HCT116 (cell line): ENCODE results near the gene EFCAB5.

Experiments
- CEBPB ChIP-seq: IDR thresholded peaks from 2 replicates; pipeline ENCODE4 v1.6.1; 2012; ENCODE audit warnings: low read depth
- EZH2 ChIP-seq: fragments of 200-600 bp; sonication (generic); IDR thresholded peaks from 2 replicates; pipeline ENCODE4 v1.6.1; 2017; ENCODE audit warnings: antibody characterized with exemption, mixed run types
- EZH2phosphoT487 ChIP-seq: fragments of 200-600 bp; IDR thresholded peaks from 2 replicates; pipeline ENCODE4 v1.6.1; 2018; ENCODE audit warnings: antibody characterized with exemption, borderline replicate concordance
- POLR2AphosphoS5 ChIP-seq: IDR thresholded peaks from 2 replicates; pipeline ENCODE4 v1.6.1; 2011; ENCODE audit warnings: mild to moderate bottlenecking, low read depth, low read length, moderate library complexity
- RAD21 ChIP-seq: IDR thresholded peaks from 2 replicates; pipeline ENCODE4 v1.6.1; 2012; ENCODE audit warnings: low read depth, mild to moderate bottlenecking
- REST ChIP-seq: IDR thresholded peaks from 2 replicates; pipeline ENCODE4 v1.6.1; 2012; ENCODE audit warnings: low read depth
- SIN3A ChIP-seq: IDR thresholded peaks from 2 replicates; pipeline ENCODE4 v1.6.1; 2012; ENCODE audit warnings: low read depth
- TF ChIP-seq, protein P1 (sequence below), 3 experiments: fragments of 200-600 bp in 1 of 3; sonication (generic) in 1 of 3; IDR thresholded peaks in 2 of 3; conservative IDR thresholded peaks in 1 of 3; 2 replicates each; pipeline ENCODE4 v1.5.1; 2012 to 2017; ENCODE audit warnings: low read depth in 2 of 3, low read length in 2 of 3, antibody characterized with exemption in 1 of 3, borderline replicate concordance in 1 of 3, control low read depth in 1 of 3, mild to moderate bottlenecking in 1 of 3, mixed read lengths in 1 of 3, mixed run types in 1 of 3, moderate library complexity in 1 of 3; ENCODE audit not compliant: insufficient read depth in 1 of 3

GRCh38 chr17:30132615-30133014 is 191.2 kb downstream of the EFCAB5 start:
- TF ChIP-seq, protein P1, sequence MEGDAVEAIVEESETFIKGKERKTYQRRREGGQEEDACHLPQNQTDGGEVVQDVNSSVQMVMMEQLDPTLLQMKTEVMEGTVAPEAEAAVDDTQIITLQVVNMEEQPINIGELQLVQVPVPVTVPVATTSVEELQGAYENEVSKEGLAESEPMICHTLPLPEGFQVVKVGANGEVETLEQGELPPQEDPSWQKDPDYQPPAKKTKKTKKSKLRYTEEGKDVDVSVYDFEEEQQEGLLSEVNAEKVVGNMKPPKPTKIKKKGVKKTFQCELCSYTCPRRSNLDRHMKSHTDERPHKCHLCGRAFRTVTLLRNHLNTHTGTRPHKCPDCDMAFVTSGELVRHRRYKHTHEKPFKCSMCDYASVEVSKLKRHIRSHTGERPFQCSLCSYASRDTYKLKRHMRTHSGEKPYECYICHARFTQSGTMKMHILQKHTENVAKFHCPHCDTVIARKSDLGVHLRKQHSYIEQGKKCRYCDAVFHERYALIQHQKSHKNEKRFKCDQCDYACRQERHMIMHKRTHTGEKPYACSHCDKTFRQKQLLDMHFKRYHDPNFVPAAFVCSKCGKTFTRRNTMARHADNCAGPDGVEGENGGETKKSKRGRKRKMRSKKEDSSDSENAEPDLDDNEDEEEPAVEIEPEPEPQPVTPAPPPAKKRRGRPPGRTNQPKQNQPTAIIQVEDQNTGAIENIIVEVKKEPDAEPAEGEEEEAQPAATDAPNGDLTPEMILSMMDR (IDR thresholded peaks at IDR 0.05 in 2 of 3, conservative IDR thresholded peaks at IDR 0.05 in 1 of 3; ENCODE audit: borderline replicate concordance in 1 of 3, insufficient read depth in 1 of 3, low read depth in 2 of 3, low read length in 2 of 3): no peak
- TF ChIP-seq CEBPB (no peak), POLR2AphosphoS5 (no peak), SIN3A (no peak), RAD21 (no peak), EZH2phosphoT487 (no peak), REST (no peak), EZH2 (no peak)
